H1 (cell line): ENCODE data around the gene CC2D1A. TPM values are rescaled to one million over a fixed set of nuclear protein-coding genes. Genes with fewer than 3 reads are reported as not detected.

ENCODE experiments used
- CTCF ChIA-PET: fragments of 300-600 bp; sonication (Branson Sonifier 250); formaldehyde crosslinking; loops from one replicate; lab custom pipeline; 2021; ENCODE audit not compliant: partially characterized antibody; lab: Charles Lee
- POLR2A ChIA-PET: fragments of 300-600 bp; sonication (Branson Sonifier 250); formaldehyde crosslinking; loops from one replicate; lab custom pipeline; 2021; ENCODE audit warnings: inconsistent platforms; ENCODE audit not compliant: partially characterized antibody; lab: Charles Lee
- DNase-seq, 2 experiments: peaks; one replicate each; pipeline versions ENCODE4 v3.0.0 to v3.0.0-alpha.2; 2010 to 2022; ENCODE audit warnings: low spot score in 2 of 2, low read depth in 1 of 2, mixed read lengths in 1 of 2
- FAIRE-seq: peaks from 2 replicates; lab custom pipeline; 2011; peaks lifted over from hg19 to GRCh38; lab: Jason Lieb, UNC
- H2AFZ ChIP-seq: 2 replicates; pipeline ENCODE4 v1.8.1; 2012; ENCODE audit warnings: low read length, inconsistent platforms
- H2AK5ac ChIP-seq: 2 replicates; pipeline ENCODE4 v1.6.1; 2013; ENCODE audit warnings: low read depth, low read length
- H2BK120ac ChIP-seq: replicated peaks from 2 replicates; pipeline ENCODE3; 2013; ENCODE audit warnings: low read depth, low read length, inconsistent platforms
- H2BK12ac ChIP-seq: 2 replicates; pipeline ENCODE4 v1.6.1; 2013; ENCODE audit warnings: low read depth, low read length
- H2BK15ac ChIP-seq: 2 replicates; pipeline ENCODE4 v1.6.1; 2013; ENCODE audit warnings: low read length
- H2BK20ac ChIP-seq: 2 replicates; pipeline ENCODE4 v1.6.1; 2013; ENCODE audit warnings: low read length
- H2BK5ac ChIP-seq: 2 replicates; pipeline ENCODE4 v1.6.1; 2013; ENCODE audit warnings: low read depth, low read length
- H3K14ac ChIP-seq: 2 replicates; pipeline ENCODE4 v1.6.1; 2013; ENCODE audit warnings: inconsistent platforms; ENCODE audit not compliant: insufficient read length
- H3K18ac ChIP-seq: 2 replicates; pipeline ENCODE4 v1.6.1; 2013; ENCODE audit warnings: low read length; ENCODE audit errors: extremely low read depth
- H3K23ac ChIP-seq: 2 replicates; pipeline ENCODE4 v1.6.1; 2013; ENCODE audit warnings: inconsistent platforms; ENCODE audit not compliant: insufficient read length
- H3K23me2 ChIP-seq: 2 replicates; pipeline ENCODE4 v1.6.1; 2013; ENCODE audit warnings: low read depth, low read length
- H3K27ac ChIP-seq: 2 replicates; pipeline ENCODE4 v1.6.1; 2011; ENCODE audit warnings: low read depth, low read length, inconsistent platforms
- H3K27me3 ChIP-seq, 4 experiments: replicated peaks in 1 of 4; 1 replicate in 1 of 4; 2 replicates in 3 of 4; pipeline versions ENCODE4 v1.6.1 to v1.8.1; 2011 to 2013; ENCODE audit warnings: low read length in 3 of 4, mild to moderate bottlenecking in 3 of 4, inconsistent platforms in 2 of 4, mixed read lengths in 2 of 4, moderate library complexity in 1 of 4; ENCODE audit not compliant: control insufficient read depth in 3 of 4, insufficient read depth in 3 of 4; ENCODE audit errors: extremely low read depth in 1 of 4
- H3K36me3 ChIP-seq, 4 experiments: 2 replicates each; pipeline versions ENCODE4 v1.6.1 to v1.8.1; 2011 to 2013; ENCODE audit warnings: mild to moderate bottlenecking in 4 of 4, low read length in 3 of 4, moderate library complexity in 2 of 4, control low read depth in 1 of 4, inconsistent platforms in 1 of 4; ENCODE audit not compliant: insufficient read depth in 4 of 4, control insufficient read depth in 2 of 4
- H3K4ac ChIP-seq: replicated peaks from 2 replicates; pipeline ENCODE3; 2013; ENCODE audit warnings: low read length, low read depth, mixed read lengths, inconsistent platforms; ENCODE audit not compliant: insufficient read length
- H3K4me1 ChIP-seq, 4 experiments: replicated peaks in 1 of 4; 1 replicate in 1 of 4; 2 replicates in 3 of 4; pipeline versions ENCODE4 v1.6.1 to v1.8.1; 2011 to 2013; ENCODE audit warnings: low read length in 3 of 4, inconsistent platforms in 2 of 4, mixed read lengths in 1 of 4; ENCODE audit not compliant: insufficient read depth in 4 of 4, control insufficient read depth in 3 of 4
- H3K4me2 ChIP-seq, 2 experiments: 2 replicates each; pipeline versions ENCODE4 v1.6.1 to v1.8.1; 2011 to 2013; ENCODE audit warnings: low read depth in 2 of 2, low read length in 2 of 2, control low read depth in 1 of 2, inconsistent platforms in 1 of 2, mild to moderate bottlenecking in 1 of 2; ENCODE audit not compliant: insufficient read depth in 1 of 2
- H3K4me3 ChIP-seq, 4 experiments: fragments of 200-600, 300-600 bp in 1 of 4; sonication (generic), shearing (Covaris generic), sonication (Bioruptor Twin) in 1 of 4; 2 replicates each; pipeline versions ENCODE4 v1.5.1 to v1.8.1; 2011 to 2016; ENCODE audit warnings: low read length in 4 of 4, low read depth in 3 of 4, control low read depth in 2 of 4, inconsistent platforms in 2 of 4, mild to moderate bottlenecking in 2 of 4, mixed read lengths in 1 of 4, moderate library complexity in 1 of 4; ENCODE audit not compliant: insufficient read depth in 2 of 4; ENCODE audit errors: extremely low read depth in 1 of 4
- H3K56ac ChIP-seq: replicated peaks from 2 replicates; pipeline ENCODE3; 2013; ENCODE audit warnings: low read depth, mild to moderate bottlenecking, mixed read lengths, low read length, inconsistent platforms; ENCODE audit not compliant: insufficient read length
- H3K79me1 ChIP-seq: 2 replicates; pipeline ENCODE4 v1.6.1; 2013; ENCODE audit warnings: low read depth, low read length, control low read depth
- H3K79me2 ChIP-seq, 2 experiments: 2 replicates each; pipeline versions ENCODE4 v1.6.1 to v1.8.1; 2012 to 2013; ENCODE audit warnings: low read length in 2 of 2, mild to moderate bottlenecking in 2 of 2, inconsistent platforms in 1 of 2; ENCODE audit not compliant: insufficient read depth in 2 of 2, control insufficient read depth in 1 of 2
- H3K9ac ChIP-seq, 4 experiments: replicated peaks in 1 of 4; 1 replicate in 1 of 4; 2 replicates in 3 of 4; pipeline versions ENCODE4 v1.6.1 to v1.8.1; 2011 to 2013; ENCODE audit warnings: low read depth in 3 of 4, low read length in 3 of 4, control low read depth in 2 of 4, mild to moderate bottlenecking in 2 of 4, moderate library complexity in 2 of 4, inconsistent platforms in 1 of 4; ENCODE audit errors: extremely low read depth in 1 of 4
- H3K9me3 ChIP-seq, 2 experiments: 2 replicates each; pipeline versions ENCODE4 v1.6.1 to v1.8.1; 2012 to 2013; ENCODE audit warnings: mild to moderate bottlenecking in 2 of 2, moderate library complexity in 2 of 2, control low read depth in 1 of 2, inconsistent platforms in 1 of 2, low read depth in 1 of 2, low read length in 1 of 2, mixed read lengths in 1 of 2; ENCODE audit not compliant: insufficient read depth in 2 of 2
- H4K20me1 ChIP-seq, 2 experiments: replicated peaks in 1 of 2; 2 replicates each; pipeline versions ENCODE3 to v1.8.1; 2011 to 2013; ENCODE audit warnings: inconsistent platforms in 2 of 2, low read length in 2 of 2, mild to moderate bottlenecking in 1 of 2; ENCODE audit not compliant: insufficient read depth in 2 of 2, control insufficient read depth in 1 of 2
- H4K5ac ChIP-seq: 2 replicates; pipeline ENCODE4 v1.6.1; 2013; ENCODE audit warnings: low read length, low read depth, mixed read lengths, inconsistent platforms; ENCODE audit not compliant: insufficient read length
- H4K8ac ChIP-seq: 2 replicates; pipeline ENCODE4 v1.8.0; 2013; ENCODE audit warnings: mild to moderate bottlenecking, moderate library complexity, low read length, inconsistent platforms; ENCODE audit not compliant: insufficient read depth; ENCODE audit errors: extremely low read depth
- H4K91ac ChIP-seq: replicated peaks from 2 replicates; pipeline ENCODE3; 2013; ENCODE audit warnings: low read length, mixed read lengths, inconsistent platforms; ENCODE audit not compliant: insufficient read length
- CBX8 ChIP-seq: fragments of 300-800, 300-1000 bp; sonication (generic); IDR thresholded peaks from 2 replicates; pipeline ENCODE4 v1.7.1; 2016; ENCODE audit warnings: low read depth, low read length, borderline replicate concordance
- CTCF ChIP-seq, 3 experiments: IDR thresholded peaks; 1 replicate in 2 of 3; 2 replicates in 1 of 3; pipeline versions ENCODE4 v1.5.1 to v1.6.1; 2011; ENCODE audit warnings: low read length in 3 of 3, mild to moderate bottlenecking in 3 of 3, inconsistent platforms in 2 of 3, low read depth in 1 of 3, moderate library complexity in 1 of 3; ENCODE audit not compliant: insufficient read depth in 1 of 3; ENCODE audit errors: control extremely low read depth in 1 of 3
- EP300 ChIP-seq, 2 experiments: IDR thresholded peaks; 1 replicate in 1 of 2; 2 replicates in 1 of 2; pipeline ENCODE4 v1.6.1; 2011 to 2012; ENCODE audit warnings: low read depth in 2 of 2, low read length in 2 of 2, mild to moderate bottlenecking in 2 of 2, borderline replicate concordance in 1 of 2, inconsistent platforms in 1 of 2, moderate library complexity in 1 of 2
- JUN ChIP-seq: IDR thresholded peaks from 2 replicates; pipeline ENCODE4 v1.6.1; 2011; ENCODE audit warnings: low read depth, mild to moderate bottlenecking, improper control_type of control experiment, low read length
- KDM1A ChIP-seq: fragments of 200-600, 300-600 bp; sonication (generic); IDR thresholded peaks from 2 replicates; pipeline ENCODE4 v1.7.1; 2016; ENCODE audit warnings: mild to moderate bottlenecking, low read length, borderline replicate concordance
- POLR2A ChIP-seq, 2 experiments: IDR thresholded peaks; 1 replicate in 1 of 2; 2 replicates in 1 of 2; pipeline ENCODE4 v1.6.1; 2011; ENCODE audit warnings: low read depth in 2 of 2, low read length in 2 of 2, mild to moderate bottlenecking in 2 of 2; ENCODE audit errors: control extremely low read depth in 1 of 2
- RAD21 ChIP-seq, 2 experiments: IDR thresholded peaks in 1 of 2; conservative IDR thresholded peaks in 1 of 2; 2 replicates each; pipeline ENCODE4 v1.6.1; 2011; ENCODE audit warnings: low read depth in 2 of 2, low read length in 2 of 2, improper control_type of control experiment in 1 of 2, inconsistent platforms in 1 of 2, mild to moderate bottlenecking in 1 of 2, moderate library complexity in 1 of 2
- SIN3A ChIP-seq, 2 experiments: IDR thresholded peaks in 1 of 2; conservative IDR thresholded peaks in 1 of 2; 2 replicates each; pipeline ENCODE4 v1.6.1; 2011 to 2012; ENCODE audit warnings: low read length in 2 of 2, improper control_type of control experiment in 1 of 2, low read depth in 1 of 2, mild to moderate bottlenecking in 1 of 2
- SRF ChIP-seq: IDR thresholded peaks from 2 replicates; pipeline ENCODE4 v1.6.1; 2011; ENCODE audit warnings: mild to moderate bottlenecking, low read depth, low read length, moderate library complexity
- TCF12 ChIP-seq: IDR thresholded peaks from 2 replicates; pipeline ENCODE4 v1.6.1; 2011; ENCODE audit warnings: low read depth, mild to moderate bottlenecking, low read length
- YY1 ChIP-seq: IDR thresholded peaks from 2 replicates; pipeline ENCODE4 v1.6.1; 2011; ENCODE audit warnings: low read depth, mild to moderate bottlenecking, low read length
- WGBS, 2 experiments: shearing (Covaris generic) in 1 of 2; methylation state at CpG; one replicate each; pipeline versions ENCODE4 v1.1.6 to v1.1.7; 2013 to 2015; ENCODE audit warnings: low lambda C conversion rate in 2 of 2, mixed read lengths in 2 of 2, inconsistent platforms in 1 of 2, low coverage in 1 of 2, missing lambda C conversion rate in 1 of 2; ENCODE audit not compliant: insufficient replicate concordance in 2 of 2, insufficient coverage in 1 of 2, insufficient read length in 1 of 2; ENCODE audit errors: extremely low coverage in 1 of 2, missing lambda C conversion rate in 1 of 2; 5-methylcytosine and 5-hydroxymethylcytosine counted together
- polyA plus RNA-seq, 7 experiments: library from polyadenylated mRNA; depleted of rRNA in 3 of 7; stranded (reverse) in 5 of 7; unstranded in 2 of 7; fragments of >200 nt in 5 of 7; fragments of 200-250 nt in 2 of 7; gene quantifications; 1 replicate in 5 of 7; 2 replicates in 1 of 7; 4 replicates in 1 of 7; pipeline versions ENCODE4 v1.2.1 to v1.2.3, GENCODE V29; 2011 to 2013; ENCODE audit warnings: missing spikeins in 2 of 7, mixed read lengths in 2 of 7
- total RNA-seq: library from RNA; stranded (reverse); fragmentation: NEBNext Ultra II Directional; extraction: Animal tissue kit (Norgen Biotek cat#: 25700); gene quantifications from 2 replicates; pipeline ENCODE4 v1.2.1, GENCODE V29; 2021

CC2D1A gene
- total and polyA plus RNA-seq, 2 of the 8 experiments (the other 6 are each of a cell fraction or from before 2014, with no cell fraction given) = 12.5 to 33.0 TPM

GRCh38 chr19:13913352-13913751, 7.4 kb downstream of the CC2D1A start:
- no peak overlapping the region for H2BK12ac ChIP-seq
- no peak overlapping the region for H2AK5ac ChIP-seq
- CTCF ChIA-PET = interaction anchor here (1.0 to 1.4 kb wide), 2 partner anchors 49 to 160 kb away, joined by 3 to 5 read pairs; no protein-coding TSS in a partner anchor
- H4K20me1 ChIP-seq = peaks cover 0 to 3% of the 10 kb centered on the region in 2 experiments
- H3K36me3 ChIP-seq = peaks cover 3 to 27% (median 14%) of the 10 kb centered on the region in 4 experiments; a peak in 7 of 8 replicates
- WGBS, 2 experiments = 94% methylated on average over 13 of the region's 17 CpGs; no CpG with 5 or more reads in 1 of the 2 experiments
- no peaks in the 10 kb centered on the region for H3K79me2 ChIP-seq
- no peak overlapping the region for H4K5ac ChIP-seq
- H3K23ac ChIP-seq = no peak overlapping the region
- no peaks in the 10 kb centered on the region for H3K9me3 ChIP-seq
- H2BK120ac ChIP-seq = no peak overlapping the region
- no peaks in the 10 kb centered on the region for H3K79me1 ChIP-seq
- no peaks in the 10 kb centered on the region for H3K4me1 ChIP-seq
- H3K9ac ChIP-seq = no peak overlapping the region
- no peak overlapping the region for H2AFZ ChIP-seq
- H3K4me2 ChIP-seq = no peak overlapping the region
- no peak overlapping the region for H3K56ac ChIP-seq
- H3K18ac ChIP-seq = no peak overlapping the region
- no peak overlapping the region for H3K4ac ChIP-seq
- H4K91ac ChIP-seq = no peak overlapping the region
- no peak overlapping the region for H2BK15ac ChIP-seq
- H3K27ac ChIP-seq = no peak overlapping the region
- POLR2A ChIA-PET = no interaction called here
- no peak overlapping the region for H2BK5ac ChIP-seq
- H3K23me2 ChIP-seq = no peaks in the 10 kb centered on the region
- FAIRE-seq = no peak
- H4K8ac ChIP-seq = no peak overlapping the region
- H2BK20ac ChIP-seq = no peak overlapping the region
- H3K27me3 ChIP-seq = no peaks in the 10 kb centered on the region
- no peak overlapping the region for H3K4me3 ChIP-seq
- H3K14ac ChIP-seq = no peak overlapping the region
- no peak for DNase-seq
- TF ChIP-seq EP300 (IDR thresholded peaks at IDR 0.05; ENCODE audit: borderline replicate concordance in 1 of 2, low read depth in 2 of 2, low read length in 2 of 2) (no peak), RAD21 (IDR thresholded peaks at IDR 0.05 in 1 of 2, conservative IDR thresholded peaks at IDR 0.05 in 1 of 2; ENCODE audit: low read depth in 2 of 2, low read length in 2 of 2) (no peak), KDM1A (no peak), TCF12 (no peak), CBX8 (no peak), SRF (no peak), CTCF (IDR thresholded peaks at IDR 0.05; ENCODE audit: control extremely low read depth in 1 of 3, insufficient read depth in 1 of 3, low read depth in 1 of 3, low read length in 3 of 3) (no peak), POLR2A (IDR thresholded peaks at IDR 0.05; ENCODE audit: control extremely low read depth in 1 of 2, low read depth in 2 of 2, low read length in 2 of 2) (no peak), YY1 (no peak), SIN3A (conservative IDR thresholded peaks at IDR 0.05 in 1 of 2, IDR thresholded peaks at IDR 0.05 in 1 of 2; ENCODE audit: low read depth in 1 of 2, low read length in 2 of 2) (no peak), JUN (no peak)
